Activated CD4-positive, CD25-positive, alpha-beta regulatory T cell treated with anti-CD3 and anti-CD28 coated beads, Interleukin-2, amount 50 U/mL, for 16 hours (primary cell): ENCODE results near the gene USP35.
A peak's percentile ranks its signal among the peaks of the same experiment; 100 is the strongest.

Experiments used
- DNase-seq: peaks from one replicate; pipeline ENCODE4 v3.0.0-alpha.2; 2020; ENCODE audit warnings: low read depth, low spot score

USP35 gene, protein sequence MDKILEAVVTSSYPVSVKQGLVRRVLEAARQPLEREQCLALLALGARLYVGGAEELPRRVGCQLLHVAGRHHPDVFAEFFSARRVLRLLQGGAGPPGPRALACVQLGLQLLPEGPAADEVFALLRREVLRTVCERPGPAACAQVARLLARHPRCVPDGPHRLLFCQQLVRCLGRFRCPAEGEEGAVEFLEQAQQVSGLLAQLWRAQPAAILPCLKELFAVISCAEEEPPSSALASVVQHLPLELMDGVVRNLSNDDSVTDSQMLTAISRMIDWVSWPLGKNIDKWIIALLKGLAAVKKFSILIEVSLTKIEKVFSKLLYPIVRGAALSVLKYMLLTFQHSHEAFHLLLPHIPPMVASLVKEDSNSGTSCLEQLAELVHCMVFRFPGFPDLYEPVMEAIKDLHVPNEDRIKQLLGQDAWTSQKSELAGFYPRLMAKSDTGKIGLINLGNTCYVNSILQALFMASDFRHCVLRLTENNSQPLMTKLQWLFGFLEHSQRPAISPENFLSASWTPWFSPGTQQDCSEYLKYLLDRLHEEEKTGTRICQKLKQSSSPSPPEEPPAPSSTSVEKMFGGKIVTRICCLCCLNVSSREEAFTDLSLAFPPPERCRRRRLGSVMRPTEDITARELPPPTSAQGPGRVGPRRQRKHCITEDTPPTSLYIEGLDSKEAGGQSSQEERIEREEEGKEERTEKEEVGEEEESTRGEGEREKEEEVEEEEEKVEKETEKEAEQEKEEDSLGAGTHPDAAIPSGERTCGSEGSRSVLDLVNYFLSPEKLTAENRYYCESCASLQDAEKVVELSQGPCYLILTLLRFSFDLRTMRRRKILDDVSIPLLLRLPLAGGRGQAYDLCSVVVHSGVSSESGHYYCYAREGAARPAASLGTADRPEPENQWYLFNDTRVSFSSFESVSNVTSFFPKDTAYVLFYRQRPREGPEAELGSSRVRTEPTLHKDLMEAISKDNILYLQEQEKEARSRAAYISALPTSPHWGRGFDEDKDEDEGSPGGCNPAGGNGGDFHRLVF

DNA sequence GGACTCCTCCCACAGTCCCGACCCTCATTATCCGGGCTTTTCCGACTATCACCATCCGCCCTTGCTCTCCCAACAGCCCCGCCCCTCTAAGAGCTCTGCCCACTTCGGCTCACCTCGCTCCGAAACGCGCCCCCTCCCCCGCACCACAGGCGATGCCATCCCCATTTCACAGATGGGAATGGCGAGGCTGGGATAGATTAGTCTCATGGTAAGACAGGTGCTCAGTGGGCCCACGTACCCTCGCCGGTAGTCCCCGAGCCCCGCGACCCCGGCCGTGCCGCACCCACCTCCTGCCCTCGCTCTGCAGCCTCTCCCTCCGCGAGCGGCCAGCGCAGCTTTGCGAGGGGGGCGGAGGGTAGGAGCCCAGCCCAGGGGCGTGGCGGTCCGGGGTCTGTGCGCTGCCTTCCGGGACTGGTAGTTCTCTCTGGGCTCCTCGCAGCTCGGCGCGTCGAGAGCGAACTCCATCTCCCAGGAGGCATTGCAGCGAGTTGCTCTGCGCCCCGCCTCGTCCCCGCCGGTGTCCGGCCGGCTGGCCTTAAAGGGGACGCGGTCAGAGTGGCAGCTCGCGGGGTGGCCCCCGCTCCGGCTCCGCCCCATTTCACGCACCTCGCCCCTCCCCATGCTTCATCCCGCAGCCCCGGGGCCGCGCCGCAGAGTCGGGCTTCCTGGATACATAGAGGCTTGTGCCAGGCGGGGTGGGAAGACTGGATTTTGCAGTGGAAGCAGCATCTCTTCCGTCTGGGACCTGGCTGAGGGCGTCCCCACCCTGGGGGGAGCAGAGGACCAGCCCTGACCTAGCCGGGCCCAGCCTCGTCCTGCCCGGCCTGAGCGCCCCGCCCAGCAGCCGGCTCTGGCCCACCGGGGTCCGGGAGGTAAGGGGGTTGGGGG, at the start of gene USP35, which contains the start of gene KCTD21:
Gene USP35 (plus strand): TSS at position 634 of the 888 bp plus-strand sequence. CDS start 7,327 bp downstream, outside the sequence.
Gene KCTD21 (minus strand): TSS at position 341 of the 888 bp plus-strand sequence. CDS start 14,072 bp downstream, outside the sequence.
- peak; percentile 82 for DNase-seq

DNA sequence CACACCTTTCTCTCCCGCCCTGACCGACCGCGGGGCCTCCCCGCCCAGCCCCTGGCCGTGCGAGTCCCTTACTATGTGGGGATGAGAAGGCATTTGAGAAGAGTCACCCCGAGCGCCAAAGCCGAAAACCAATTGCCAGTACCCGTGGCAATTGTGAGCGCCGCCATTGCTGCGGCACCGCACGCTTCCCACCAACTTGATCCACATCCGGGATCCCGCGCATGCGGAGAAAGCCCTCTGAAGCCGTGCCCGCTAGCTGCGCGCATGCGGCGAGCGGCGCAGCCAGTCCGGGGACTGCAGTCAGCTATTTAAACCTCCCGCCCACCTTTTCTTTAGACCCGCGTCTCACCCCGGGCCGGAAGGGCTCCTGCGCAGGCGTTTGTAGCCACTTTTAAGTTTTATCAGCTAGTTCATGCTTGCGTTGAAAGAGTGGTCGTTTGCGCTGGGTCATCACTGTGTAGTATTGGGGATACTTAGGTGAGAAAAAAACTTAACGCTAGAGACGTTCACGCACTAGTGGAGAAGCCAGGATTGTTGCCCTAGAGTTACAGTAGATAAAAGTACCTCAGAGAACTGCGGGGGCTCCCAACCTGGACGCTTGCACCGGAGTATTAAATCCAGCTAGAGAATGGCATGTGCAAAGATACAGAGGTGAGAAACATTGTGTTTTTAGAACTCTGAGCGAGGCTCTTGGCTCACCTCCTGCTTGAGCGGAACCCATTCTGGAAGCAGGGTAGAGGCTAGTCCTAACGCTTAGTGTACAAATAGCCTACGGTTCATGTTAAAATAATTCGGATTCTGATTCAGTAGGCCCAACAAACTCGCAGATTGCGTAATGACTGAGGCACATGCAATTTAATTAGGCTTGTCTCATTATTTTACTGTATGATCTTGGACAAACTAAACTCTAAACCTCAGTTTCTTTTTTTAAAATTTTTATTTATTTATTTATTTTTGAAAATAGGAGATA, 49.0 kb upstream of the USP35 start, which contains the start of gene ALG8:
Gene ALG8 (minus strand): TSS at position 205 of the 970 bp plus-strand sequence. CDS start 38 bp downstream, at position 167.
- DNase-seq, result peak; percentile 94

DNA sequence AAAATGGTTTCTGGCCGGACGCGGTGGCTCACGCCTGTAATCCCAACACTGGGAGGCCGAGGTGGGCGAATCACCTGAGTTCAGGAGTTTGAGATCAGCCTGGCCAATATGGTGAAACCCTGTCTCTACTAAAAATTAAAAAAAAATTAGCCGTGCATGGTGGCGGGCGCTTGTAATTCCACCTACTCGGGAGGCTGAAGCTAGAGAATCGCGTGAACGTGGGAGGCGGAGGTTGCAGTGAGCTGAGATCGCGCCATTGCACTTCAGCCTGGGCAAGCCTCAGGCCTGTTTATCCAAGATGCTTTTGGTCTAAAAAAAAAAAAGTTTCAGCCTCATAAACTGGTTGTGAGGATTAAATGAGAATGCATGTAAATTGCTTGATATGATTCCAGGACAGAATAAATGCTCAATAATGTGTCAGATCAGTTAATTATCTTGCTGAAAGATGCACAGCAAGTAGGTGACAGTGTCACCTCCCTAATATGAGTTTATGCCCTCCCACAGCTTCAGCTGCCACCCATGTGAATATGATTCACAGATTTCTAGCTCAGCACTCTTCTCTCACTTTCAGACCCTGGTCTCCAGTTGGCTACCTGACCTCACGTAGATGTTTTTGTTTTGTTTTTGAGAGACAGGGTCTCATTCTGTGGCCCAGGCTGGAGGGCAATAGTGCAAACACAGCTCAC, 48.2 kb upstream of the USP35 start:
- no peak for DNase-seq

DNA sequence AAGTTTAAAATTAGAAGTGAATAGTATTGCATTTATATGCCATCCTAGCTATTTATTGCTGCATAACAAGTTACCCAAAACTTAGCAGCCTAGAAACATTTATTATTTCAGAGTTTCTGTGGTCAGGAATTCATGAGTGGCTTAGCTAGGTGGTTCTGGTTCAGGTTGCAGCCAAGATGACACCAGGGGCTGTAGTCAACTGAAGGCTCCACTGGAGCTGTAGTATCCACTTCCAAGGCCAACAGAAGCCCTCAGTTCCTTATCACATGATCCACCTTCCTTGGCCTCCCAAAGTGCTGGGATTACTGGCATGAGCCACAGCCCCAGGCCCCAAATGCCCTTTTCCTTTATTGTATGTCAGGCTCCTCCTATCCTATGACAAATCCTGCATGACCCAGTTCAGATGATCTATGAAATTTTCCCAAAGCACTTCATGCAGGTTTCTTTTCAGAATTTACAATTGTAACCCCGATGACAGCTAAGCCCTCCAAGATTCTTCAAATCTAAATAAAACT, 43.2 kb upstream of the USP35 start:
- DNase-seq, result no peak

DNA sequence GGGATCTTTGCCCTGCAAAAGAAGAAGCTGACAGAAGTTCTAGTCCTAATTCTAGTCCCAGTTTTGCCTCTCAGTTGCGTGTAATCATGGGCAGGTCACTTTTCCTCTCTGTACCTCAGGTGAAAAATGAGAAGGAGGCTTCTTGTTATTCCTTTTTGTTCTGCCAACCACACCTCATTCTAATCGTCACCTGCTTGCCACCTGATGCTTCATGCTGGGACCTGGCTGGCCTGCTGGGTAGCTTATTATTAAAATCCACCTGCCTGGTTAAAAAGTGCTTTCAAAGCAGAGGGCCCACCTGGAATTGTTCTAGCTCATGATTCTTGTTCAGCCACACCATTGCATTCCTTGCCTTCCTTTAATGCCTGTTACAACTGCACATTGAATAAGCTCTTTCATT, 40.9 kb upstream of the USP35 start:
- no peak for DNase-seq

DNA sequence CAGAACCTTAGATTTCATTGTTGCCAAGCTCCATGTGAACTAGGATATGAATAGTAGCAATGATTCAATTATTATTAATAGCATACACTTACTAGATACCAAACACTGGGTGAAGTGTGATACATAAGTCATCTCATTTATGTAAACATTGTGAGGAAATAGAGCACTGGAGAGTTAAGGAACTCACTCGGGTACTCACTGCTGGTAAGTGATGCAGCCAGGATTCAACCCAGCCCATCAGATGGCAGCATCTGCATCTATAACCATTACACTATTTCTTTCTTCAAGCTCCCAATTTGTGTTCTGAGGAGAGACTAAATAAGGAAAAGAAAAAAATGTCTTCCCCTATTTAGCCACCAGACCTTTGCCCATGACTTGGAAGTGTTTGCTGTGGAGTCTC, 39.1 kb upstream of the USP35 start:
- DNase-seq, result no peak

DNA sequence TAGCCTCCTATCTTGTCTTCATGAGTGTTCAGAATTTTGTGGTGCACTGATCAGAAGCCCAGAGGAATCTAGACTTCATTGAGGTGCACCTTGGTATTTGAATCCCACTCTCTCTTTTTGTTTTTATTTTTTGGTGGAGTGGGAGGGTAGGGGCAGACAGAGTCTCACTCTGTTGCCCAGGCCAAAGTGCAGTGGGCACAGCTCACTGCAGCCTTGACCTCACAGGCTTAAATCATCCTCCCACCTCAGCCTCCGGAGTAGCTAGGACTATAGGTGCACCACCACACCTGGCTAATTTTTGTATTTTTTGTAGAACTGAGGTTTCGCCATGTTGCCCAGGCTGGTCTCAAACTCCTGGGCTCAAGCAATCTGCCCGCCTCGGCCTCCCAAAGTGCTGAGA, 38.4 kb upstream of the USP35 start:
- no peak for DNase-seq

DNA sequence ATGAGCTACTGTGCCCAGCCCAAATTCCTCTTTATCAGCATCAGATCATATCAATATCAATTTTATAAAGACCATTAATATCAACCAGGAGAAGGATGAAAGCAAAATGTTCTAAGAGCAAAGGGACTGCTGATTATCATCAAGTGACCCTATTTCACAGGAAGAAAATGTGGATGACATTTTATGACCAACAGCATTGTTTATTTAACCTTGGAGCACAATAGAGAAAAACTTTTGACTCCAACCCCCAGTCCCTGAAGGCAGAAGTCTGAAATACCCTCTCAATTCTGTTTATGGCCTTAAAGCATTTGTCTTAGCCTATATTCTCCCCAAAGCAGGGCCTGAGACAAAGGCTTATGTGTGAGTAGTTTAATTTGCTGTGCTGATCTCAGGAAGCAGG, 38.0 kb upstream of the USP35 start:
- no peak for DNase-seq

DNA sequence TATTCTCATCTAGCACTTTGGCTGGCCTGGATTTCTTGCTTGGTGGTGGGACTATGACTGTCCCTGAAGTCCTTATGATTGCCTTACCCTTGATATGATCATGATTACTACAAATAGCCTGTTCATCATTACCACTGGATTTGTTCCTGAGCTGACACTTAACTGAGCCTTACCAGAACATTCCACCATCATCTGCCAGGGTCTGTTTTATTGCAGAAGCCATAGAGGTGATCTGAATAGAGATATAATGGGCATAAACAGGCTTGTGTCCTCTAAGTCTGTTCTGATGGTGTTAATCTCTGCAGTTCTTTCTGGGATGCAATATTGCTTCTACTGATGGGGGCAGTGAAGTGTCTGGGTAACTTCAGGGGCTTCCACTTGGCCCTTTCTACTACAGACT, 36.9 kb upstream of the USP35 start:
- DNase-seq, result no peak

DNA sequence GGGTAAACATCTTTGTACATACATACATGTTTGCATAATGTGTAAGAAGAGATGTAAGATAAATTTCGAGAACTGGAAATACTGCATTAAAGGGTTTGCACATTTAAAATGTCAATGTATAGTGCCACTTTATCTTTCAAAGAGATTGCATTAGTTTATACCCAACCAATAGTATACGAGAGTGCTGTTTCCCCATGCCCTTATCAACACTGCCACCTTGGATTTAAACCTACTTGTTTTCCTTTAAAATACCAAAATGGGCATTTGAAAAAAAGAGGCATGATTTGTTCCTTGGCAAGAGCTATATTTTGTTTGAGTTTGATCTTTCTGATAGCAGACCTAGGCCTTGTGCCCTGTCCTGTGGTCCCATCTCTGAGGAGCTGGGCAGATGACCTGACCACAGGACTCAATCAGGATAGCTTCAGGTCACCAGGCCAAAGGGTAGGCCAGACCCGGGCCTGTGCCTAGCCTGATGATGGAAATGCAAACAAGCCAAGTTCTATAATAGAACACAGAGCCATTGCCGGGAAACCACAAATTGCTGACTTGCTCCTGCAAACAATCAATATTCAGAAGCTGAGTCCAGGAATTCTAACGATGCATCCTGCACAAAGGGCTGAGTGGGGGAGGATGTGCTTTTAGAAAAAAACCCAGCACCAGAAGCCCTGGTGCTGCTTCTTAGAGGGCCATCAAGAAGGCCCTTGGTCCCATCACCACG, 32.4 kb upstream of the USP35 start:
- DNase-seq, result no peak

DNA sequence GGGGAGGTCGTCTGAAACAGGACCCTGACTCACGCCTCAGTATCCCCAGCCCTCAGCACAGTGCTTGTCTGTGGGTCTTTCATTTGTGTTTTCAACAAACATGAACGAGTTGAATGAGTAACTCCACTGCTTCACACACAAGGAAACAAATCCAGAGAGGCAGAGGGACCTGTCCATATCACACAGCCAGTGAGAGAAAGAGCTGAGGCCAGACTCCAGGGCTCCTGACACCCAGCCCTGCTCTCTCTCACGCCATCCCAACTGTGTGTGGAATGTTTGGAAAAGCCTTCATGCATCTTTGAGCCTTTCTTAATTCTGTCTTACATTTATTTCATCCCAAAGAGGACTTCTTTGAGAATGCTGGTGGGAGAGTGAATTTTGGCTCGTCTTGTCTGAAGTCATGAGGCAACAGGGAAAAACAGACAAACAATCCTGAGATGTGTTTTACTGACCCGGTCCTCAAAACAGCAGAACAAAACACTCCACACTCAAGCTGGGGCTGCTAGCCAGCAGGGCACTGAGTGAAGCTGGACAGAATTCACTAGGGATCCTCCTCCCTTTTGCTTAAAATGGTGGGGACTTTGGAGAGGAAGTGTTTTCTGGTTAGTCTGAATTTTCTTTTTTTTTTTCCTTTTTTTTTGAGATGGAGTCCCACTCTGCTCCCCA, 29.6 kb upstream of the USP35 start:
- DNase-seq, result no peak

DNA sequence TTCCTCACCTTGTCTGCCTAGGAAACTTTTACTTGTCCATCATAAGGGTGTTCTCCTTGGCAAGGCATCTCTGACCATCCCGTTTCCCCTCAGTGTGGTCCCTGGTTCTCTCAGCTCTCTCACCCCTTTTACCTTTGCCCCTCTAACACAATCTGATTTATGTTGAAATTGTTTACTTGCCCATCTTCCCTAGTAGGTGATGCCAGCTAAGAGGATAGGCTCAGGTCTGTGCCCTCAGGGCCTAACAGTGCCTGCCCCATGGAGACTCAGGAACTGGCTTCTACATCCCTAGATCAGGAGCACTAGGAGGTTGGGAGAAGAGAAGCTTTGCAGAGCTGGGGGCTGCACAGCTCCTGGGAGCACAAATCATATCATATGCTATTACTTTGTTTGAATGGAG, 28.2 kb upstream of the USP35 start:
- no peak for DNase-seq

DNA sequence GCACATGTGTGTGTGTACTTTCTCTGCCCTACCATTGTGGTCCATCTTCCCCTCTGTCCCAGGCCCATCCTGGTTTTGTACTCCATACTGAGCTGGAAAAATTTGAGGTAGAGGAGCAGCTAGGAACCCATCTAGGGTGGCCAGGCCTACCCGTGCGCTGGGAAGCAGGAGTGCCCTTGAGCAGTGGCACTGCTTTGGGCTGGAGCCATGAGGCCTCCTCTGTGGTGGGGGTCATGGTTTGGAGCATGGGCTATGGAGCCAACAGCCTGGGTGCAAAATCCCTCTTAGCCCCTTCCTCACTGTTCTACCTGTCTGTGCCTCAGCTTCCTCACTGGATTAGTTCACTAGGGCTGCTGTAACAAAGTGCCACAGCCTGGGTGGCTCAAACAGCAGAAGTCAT, 27.4 kb upstream of the USP35 start:
- no peak for DNase-seq

DNA sequence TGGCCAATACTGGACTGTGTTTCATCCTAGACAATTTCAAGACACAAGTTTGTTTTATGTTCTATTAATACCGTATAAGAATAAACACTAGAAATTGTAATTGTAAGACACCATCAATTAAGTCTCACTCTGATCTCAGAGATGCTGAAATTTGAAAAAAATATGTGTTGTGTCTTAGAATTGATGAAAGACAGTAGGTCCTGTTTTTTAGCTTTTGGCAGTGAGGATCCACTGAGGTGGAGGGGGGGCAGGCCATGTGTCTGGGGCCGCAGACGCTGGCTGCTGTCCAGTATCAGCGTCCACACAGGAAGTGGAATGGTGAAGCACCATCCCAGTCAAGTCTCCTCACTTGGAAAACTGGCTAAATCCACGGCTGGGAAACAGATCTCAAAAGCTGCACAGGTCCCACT, 26.8 kb upstream of the USP35 start:
- no peak for DNase-seq

DNA sequence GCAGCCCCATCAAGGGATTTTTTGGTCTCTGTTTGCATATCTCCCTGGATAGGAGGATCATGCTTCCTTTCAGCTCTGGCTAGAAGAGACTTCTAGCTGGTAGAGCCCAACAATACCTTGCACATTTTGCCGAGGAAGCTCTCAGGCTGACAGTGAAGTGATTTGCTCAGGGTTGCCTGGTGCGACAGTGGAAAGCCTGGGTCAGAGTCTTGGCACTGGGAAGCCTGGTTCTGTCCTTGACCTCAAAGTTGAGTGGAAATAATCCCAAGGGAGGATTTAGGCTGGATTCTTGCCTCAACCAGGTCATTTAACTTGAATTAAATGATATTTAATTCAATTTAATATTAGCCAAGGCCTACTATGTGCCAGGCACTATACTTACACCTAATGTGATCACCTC, 24.9 kb upstream of the USP35 start:
- no peak for DNase-seq

DNA sequence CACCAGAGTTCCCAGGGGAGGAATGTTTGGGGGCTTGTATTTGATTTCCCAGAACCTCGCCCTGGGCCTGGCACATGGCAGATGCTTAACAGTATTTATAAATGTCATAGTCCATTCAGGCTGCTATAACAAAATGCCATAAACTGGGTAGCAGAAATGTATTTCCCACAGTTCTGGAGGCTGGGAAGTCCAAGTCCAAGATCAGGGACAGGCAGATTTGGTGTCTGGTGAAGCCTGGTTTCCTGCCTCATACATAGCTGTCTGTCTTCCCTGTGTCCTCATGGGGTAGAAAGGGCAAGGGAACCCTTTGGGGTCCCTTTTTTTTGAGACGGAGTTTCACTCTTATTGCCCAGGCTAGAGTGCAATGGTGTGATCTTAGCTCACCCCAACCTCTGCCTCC, 24.2 kb upstream of the USP35 start:
- DNase-seq, result no peak

DNA sequence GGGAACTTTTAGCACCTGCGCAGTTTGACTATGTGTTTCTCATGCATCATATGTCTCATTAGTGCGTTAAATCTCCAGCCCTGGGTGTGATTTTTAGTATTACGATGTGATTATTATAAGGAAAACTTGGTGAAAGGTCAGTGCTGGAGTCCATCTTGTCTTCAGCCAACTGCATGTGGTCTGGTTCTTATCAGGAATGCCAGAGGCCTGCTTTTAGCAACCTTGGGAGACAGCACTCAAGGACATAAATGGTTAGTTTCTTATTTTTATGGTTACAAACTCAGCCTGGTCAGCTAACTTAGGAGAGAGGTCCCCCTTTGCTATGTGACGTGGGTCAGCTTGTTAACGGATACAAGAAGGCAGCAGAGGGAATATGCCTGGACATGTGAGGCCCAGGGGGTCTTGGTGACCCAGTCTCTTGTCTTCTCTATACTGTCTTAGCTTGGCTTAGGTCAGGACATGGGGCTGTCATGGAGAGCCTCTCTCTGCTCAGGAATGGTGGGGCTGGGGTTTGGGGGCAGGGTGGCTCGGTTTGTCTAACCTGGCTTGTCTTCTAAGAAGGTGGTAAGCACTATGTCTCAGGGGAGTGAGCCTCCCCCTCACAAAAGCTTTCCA, 21.8 kb upstream of the USP35 start:
- DNase-seq, result no peak
